HG03460 (cell line): Measurements from ENCODE around the gene PTPRU.
"Not testable (repeated sequence)": the region's sequence is repeated elsewhere in the genome, so short reads cannot be mapped to it uniquely, and the experiment has no call there.

ENCODE experiments used
- ATAC-seq: cut with Tn5 transposase; IDR thresholded peaks from one replicate; pipeline ENCODE4 v1.9.1; 2021; ENCODE audit not compliant: unreplicated experiment

The PTPRU gene

DNA sequence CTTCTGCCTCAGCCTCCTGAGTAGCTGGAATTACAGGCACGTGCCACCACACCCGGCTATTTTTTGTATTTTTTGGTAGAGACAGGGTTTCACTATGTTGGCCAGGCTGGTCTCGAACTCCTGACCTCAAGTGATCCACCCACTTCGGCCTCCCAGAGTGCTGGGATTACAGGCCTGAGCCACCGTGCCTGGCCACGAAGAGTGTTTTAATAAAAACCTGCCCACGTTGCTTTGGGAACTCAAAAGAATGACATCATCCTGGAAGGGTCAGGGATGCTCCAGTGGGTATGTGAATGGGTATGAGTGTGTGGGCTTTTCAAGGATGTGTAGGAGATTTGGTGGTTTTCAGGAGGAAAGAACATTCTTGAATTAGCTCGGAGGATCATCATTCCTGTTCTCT, 78.4 kb downstream of the PTPRU start:
- ATAC-seq, result not testable (repeated sequence)

DNA sequence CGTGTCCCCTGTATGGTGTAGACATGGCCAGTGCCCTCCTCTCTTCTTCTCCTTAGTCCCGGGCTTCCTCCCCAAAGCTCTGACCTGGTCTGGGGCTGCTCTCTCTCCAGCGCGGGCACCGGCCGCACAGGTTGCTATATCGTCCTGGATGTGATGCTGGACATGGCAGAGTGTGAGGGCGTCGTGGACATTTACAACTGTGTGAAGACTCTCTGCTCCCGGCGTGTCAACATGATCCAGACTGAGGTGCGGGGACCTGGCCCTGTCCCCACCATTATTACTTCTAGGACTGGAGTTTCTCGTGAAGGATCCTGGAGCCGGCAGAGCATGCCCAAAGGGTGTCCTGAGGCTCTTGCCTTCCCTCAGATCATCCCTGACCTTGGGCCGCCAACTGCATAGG, 78.9 kb downstream of the PTPRU start:
- no peak for ATAC-seq

DNA sequence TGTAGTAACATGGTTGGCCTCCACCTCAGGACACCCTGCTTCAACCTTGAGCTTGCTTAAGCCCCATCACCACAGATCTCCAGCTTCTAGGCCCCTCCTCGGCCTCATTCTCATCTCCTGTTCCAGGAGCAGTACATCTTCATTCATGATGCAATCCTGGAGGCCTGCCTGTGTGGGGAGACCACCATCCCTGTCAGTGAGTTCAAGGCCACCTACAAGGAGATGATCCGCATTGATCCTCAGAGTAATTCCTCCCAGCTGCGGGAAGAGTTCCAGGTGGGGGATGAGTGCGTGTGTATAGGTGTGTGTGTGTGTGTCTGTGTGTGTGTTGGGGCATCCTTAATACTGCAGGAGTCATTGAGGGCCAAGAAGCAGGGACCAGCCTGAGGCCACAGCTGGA, 79.6 kb downstream of the PTPRU start:
- ATAC-seq, result no peak

DNA sequence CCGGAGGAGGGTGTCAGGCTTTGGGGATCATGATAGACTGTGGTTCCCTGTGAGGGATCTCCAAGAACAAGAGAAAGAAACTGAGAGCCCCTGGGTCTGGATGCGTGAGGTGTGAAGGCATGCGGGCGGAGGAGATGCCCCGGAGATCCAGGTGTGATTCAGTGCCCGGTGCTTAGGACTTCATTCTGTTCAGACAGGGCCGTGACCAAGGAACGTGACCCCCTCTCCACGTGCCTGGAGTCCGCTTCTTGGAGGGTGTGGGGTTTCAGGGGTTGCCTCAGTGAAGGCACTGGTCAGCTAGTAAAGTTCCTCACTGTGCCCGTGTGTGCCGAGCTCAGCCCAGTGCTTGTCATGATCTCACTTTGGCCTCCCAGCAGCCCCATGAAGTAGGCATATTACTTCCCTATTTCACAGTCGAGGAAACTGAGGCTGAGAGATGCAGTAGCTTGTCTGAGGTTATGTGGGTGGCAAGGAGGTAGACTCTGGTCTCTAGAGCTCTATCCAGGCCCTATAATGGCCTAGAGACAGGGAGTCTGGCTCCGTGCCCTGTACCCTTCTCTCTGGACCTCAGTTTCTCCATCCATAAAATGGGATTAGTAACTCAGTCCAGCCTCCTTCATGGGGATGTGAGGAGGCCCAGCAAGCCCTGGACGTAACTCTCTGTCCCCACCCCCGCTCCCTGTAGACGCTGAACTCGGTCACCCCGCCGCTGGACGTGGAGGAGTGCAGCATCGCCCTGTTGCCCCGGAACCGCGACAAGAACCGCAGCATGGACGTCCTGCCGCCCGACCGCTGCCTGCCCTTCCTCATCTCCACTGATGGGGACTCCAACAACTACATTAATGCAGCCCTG, 81.0 kb downstream of the PTPRU start:
- ATAC-seq, result no peak

DNA sequence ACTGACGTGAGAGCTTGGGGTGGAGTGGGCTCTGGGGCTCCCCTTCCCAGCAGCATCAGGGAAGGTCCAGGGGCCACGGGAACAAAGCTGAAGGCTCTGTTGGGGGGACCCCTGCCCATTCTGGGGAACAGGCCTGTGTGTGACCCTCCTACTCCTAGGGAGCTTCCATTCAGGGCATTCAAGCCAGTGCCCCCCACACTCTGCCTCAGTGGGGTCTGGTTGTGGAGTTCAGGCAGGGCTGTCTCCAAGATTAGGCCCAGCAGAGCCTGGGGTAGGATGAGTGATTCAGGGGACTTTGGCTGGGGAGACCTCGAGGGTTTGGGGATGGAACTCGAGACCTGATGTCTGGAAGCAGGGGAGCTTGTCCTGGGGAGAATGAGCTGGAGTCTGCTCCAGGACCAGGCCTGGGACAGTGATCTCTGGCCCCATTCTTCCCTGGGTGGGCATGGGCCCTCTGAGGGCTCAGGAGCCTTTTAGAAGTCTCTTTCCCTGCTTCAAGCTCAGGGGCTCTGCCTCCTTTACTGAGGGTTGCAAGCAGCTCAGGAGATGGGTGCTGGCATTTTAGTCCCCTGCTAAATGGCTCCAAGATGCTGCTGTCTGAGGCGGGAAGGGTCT, 81.7 kb downstream of the PTPRU start:
- no peak for ATAC-seq

DNA sequence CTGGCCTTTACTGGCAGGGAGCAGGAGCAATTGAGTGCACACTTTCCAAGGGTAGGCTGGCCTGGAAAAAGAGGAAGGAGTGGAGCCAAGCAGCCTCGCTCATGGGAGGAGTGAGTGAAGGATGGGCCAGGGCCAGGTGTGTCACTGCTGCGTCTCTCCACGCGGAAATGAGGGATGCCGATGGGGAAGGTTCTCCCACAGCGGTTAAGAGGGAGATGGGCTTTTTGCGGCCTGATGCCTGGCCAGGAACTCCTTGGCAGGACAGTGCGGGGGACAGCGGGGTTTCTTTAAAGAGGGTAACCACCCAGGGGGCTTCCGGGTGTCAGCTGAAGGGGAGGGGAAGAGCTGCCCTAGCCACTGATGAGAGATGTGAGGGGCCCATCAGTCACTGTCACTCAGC, 82.4 kb downstream of the PTPRU start:
- ATAC-seq, result no peak

DNA sequence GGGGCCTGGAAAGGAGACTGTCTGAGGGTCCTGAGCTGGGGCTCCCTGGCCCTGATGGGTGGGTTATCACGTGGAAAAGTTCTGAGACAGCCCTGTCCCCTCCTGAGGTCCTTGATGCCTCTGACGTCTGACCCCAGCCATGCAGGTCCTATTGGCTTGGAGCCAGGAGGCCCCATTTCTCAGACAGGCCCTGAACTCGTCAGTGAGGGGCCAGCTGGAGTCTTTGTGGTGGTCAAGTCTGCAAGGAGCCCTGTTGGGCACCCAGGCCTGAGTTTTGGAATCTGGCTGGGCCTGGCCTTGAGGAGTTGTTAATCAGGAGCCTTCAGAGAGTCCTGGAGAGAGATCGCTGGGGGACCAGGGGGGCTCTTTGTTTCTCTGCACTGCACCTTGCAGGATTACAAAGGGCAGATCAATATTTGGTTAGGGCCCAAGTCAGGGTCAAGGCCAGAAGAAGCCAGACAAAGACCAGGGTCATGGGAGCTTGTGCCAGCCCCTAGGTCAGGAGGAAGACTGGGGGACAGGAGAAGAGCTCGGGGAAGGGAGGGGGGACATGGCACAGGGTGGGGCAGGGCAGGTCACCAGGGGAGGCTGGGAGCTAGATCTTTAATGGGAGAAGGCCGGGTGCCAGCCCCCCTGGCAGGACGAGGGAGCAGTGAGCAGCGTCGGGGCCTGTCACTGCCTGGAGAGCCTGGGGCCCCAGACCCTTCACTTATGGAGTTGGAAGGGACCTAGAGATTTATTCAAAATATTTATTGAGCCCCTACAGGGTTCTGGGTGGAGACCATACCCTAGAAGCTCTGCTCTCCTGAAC, 83.2 kb downstream of the PTPRU start:
- ATAC-seq, result no peak

DNA sequence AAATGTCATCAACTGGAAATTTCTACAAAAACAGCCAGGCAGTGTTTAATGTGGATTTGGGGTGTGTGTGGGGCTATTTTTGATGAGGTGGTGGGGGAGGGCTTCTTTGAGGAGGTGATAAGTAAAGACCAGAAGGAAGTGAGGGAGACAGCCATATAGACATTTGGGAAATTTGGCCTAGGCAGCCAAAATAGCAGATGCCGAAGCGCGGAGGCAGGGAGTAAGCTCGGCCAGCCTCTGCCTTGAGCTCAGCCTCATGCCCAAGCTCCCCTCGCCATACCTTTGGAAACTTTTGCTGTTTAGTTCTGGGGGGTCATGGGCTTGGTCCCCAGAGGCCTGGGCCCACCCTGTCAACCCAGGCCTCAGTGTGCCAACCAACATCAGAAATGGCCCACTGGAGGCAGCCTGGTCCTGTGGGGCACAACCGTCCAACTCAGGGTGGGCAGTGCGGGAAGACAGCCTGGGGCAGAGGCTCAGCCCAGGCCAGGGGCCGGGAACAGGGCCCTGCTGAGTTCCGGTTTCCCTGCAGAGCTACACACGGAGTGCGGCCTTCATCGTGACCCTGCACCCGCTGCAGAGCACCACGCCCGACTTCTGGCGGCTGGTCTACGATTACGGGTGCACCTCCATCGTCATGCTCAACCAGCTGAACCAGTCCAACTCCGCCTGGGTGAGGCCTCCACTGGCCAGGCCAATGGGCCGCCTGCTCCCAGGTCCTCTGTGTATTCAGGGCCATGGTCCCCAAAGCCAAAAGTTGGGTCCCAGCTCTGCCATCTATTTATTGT, 84.0 kb downstream of the PTPRU start:
- ATAC-seq, result no peak

DNA sequence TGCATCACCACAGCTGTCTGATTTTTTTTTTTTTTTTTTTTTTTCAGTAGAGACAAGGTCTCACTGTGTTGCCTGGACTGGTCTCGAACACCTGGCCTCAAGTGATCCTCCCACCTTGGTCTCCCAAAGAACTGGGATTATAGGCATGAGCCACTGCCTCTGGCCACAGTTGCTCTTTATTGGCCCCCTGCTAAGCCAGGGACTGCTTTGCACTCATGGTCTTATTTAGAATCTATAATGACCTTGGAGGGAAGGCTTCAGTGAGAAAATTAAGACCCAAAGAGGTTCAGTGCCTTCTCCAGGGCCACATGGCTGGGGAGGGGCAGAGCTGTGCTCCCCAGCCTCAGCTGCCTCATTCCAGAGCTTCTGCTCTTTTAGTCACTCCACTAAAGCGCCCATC, 84.9 kb downstream of the PTPRU start:
- ATAC-seq, result no peak

DNA sequence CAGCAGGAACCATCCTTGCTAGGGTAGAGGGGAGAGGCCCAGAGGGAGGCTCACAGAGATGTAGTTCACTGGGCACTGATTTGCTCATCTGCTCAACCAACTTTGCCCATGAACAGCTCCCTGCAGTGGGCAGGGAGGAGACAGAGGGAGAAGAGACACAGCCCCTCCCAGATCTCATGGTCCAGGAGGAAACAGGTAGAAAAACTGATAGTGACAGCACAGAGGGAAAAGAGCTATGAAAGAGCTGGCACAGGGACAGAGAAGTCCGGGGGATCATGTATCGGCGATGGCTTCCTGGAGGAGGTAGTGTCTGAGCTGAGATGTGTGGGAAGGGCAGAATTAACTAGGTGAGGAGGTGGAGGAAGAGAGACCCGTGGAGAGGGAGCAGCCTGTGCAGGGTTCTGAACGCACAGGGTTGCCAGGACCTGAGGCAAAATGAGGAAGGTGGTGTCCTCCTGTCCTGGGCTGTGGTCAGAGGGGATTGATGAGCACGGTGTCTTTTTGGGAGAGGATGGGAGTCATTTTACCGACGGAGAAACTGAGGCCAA, 85.9 kb downstream of the PTPRU start:
- no peak for ATAC-seq

DNA sequence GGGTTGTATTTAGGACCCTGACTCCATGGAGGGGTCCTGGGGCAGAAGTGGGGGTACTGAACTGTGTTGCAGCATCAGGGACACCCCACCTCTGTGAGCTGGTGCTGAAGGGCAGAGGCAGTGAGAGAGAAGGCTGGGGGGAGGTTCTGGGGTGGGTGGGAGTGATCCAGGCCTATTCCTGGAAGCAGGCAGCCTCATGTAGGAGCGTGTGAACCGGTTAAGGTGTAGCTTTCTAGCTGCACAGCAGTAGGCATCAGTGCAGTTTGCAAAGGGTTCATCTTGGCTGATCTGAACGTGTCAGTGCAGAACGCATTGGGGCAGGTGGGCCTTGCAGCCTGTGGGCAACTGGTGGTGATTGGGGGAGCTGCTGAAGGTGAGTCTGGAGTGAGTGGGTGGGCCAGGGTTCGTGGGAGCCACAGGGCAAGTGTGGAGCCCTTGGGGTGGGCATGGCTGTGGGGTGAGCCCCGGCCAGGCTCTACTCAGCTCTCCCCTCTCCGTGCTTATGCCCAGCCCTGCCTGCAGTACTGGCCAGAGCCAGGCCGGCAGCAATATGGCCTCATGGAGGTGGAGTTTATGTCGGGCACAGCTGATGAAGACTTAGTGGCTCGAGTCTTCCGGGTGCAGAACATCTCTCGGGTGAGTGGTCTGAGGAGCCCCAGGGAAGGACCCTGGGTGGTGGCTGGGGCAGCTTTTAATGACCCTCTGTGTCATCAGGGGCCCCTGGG, 86.7 kb downstream of the PTPRU start:
- ATAC-seq, result no peak

DNA sequence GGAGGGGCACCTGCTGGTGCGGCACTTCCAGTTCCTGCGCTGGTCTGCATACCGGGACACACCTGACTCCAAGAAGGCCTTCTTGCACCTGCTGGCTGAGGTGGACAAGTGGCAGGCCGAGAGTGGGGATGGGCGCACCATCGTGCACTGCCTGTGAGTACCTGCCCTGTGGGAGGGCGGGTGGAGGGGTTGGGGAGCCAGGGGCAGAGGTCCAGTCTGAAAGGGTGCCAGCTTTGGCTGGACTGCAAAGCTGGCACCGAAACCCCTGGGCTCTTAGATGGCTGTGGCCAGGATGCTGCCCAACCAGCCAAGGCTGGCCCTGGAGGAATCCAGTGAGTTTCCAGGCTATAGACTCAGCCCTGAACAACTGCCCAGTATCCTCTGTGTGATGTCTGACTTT, 87.3 kb downstream of the PTPRU start:
- ATAC-seq, result no peak

DNA sequence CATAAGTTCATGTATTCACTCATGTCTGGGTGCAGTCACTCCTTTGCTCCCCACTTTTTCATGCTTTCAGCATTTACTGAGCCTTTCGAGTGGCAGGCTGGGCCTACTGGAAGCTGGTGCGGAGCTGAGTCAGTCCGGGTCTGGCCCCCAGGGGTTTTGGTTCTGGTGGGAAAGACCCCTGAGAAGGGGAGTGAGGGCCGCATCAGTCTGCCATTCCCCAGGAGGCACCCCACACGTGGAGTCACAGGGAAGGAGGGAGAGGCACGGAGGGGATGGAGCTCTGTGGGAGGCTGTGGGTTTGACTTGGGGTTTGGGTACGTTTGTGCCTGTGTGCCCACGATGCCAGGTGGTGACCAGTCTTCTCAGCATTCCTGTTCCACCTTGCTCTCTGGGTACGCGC, 87.9 kb downstream of the PTPRU start:
- ATAC-seq, result no peak

DNA sequence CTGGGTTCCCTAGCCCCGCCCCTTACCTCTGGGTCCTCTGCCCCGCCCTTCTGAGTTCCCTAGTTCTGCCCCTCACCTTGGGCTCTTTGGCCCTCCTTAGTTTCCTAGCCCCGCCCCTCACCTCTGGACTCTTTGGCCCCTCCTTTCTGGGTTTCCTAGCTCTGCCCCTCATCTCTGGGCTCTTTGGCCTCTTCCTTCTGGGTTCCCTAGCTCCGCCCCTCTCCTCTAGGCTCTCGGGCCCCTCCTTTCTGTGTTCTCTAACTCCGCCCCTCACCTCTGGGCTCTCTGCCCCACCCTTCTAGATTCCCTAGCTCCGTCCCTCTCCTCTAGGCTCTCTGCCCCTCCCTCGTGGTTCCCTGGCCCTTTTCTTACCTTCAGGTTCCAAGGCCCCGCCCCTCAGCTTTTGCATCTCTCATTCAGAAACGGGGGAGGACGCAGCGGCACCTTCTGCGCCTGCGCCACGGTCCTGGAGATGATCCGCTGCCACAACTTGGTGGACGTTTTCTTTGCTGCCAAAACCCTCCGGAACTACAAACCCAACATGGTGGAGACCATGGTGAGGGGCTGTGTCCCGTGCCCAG, 88.5 kb downstream of the PTPRU start:
- no peak for ATAC-seq

DNA sequence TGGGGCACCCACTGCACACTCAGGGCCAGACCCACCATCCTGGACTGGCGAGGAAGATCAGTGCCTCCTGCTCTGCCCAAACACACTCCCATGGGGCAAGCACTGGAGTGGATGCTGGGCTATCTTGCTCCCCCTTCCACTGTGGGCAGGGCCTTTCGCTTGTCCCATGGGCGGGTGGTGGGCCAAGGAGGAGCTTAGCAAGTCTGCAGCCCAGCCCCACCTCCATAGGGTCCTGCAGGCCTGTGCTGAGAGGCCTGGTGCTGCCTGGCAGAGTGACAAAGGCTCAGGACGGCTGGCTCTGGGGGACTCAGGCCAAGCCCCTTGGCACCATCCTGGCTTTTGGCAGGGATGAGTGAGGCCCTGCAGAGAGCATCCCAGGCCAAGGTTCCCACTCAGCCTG, 89.4 kb downstream of the PTPRU start:
- no peak for ATAC-seq

DNA sequence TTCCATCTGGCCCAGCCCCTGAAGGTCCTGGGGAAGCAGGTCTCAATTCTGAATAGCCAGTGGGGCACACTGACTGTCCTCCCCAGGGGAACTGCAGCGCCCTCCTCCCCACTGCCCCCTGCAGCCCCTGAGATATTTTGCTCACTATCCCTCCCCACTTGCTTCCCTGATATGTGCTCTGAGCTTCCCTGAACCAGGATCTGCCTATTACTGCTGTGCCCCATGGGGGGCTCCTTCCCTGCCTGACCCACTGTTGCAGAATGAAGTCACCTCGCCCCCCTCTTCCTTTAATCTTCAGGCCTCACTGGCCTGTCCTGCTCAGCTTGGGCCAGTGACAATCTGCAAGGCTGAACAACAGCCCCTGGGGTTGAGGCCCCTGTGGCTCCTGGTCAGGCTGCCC, 89.8 kb downstream of the PTPRU start:
- no peak for ATAC-seq

DNA sequence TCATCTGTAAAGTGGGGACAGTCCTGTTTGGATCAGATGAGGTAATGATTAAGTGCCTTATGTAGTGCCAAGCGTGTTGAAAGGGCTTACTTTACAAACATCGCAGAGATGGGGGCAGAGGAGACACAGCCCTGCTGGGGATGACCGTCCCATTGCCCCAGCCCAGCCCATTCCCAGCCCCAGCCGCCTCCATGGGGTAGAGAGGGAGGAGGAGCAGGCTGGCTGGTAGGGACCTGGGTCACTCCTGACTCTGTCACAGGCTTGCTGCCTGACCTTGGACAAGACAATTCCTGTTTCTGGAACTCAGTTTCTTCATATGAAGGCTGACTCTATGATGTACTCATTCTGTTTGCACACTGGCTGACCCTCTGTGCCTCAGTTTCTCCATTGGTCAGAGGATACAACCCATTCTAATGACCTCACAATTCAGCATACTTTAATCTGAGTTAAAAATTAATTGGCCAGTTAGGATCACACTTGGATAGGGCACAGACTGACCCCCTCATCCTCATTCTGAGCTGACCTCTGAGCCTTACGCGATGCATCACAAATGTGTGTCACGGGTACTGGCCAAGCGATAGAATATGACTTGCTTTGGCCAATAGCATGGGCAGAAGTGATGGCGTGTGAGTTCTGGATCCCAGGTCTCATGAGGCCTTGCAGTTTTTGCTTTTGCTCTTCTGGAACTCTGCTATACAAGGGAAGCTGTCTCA, 91.1 kb downstream of the PTPRU start:
- ATAC-seq, result no peak

DNA sequence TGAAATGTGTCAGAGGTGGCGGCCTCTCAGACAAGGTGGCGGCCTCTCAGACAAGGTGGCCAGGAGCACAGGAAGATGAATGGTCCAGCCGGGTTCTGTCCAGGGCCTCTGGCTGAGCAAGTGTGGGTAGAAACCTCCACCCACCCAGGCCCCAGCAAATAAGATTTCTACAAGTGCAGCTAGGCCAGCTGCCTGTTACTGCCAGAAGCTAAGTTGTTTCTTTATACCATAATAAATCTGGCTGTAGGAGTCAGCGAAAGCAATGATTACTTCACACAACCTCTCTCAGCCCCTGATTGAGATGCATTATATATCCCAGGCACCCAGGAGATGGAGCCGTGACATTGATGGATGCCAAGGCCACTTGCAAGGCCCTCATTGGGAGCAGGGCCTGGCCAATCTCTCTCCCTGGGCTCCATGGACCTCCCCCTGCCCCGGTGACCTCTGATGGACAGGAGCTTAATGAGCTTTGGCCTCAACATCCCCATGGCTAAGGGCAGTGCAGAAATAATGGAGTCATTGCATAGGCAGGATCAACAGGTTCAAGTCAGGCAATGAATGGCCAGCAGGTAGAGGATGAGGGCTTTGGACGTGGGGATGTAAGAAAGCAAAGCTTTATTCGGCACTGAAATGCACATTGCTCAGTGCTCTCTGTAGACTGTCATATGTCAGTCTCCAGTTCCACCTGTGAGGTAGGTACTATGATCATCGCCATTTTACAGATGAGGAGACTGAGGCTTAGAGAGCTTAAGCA, 92.9 kb downstream of the PTPRU start:
- no peak for ATAC-seq
